ENCODE results near the gene ACBD6. TPM values are rescaled to one million over a fixed set of nuclear protein-coding genes. Genes with fewer than 3 reads are reported as not detected.

The ACBD6 gene
- total RNA-seq, 1 experiment from 2014 or later: 63.7 TPM

GRCh38 chr1:180248176-180248575 lies 254.2 kb downstream of the ACBD6 start:
- Histone ChIP-seq H3K4me3 (ENCODE audit: low read depth, low read length, poor library complexity, severe bottlenecking) (no peak overlapping the region), H3K9me3 (ENCODE audit: low read depth, low read length, poor library complexity, severe bottlenecking) (no peaks in the 10 kb centered on the region), H3K4me1 (ENCODE audit: insufficient read depth, low read length, poor library complexity, severe bottlenecking) (no peaks in the 10 kb centered on the region), H3K36me3 (ENCODE audit: insufficient read depth, low read length, poor library complexity, severe bottlenecking) (no peaks in the 10 kb centered on the region), H3K27ac (ENCODE audit: low read depth, low read length, poor library complexity, severe bottlenecking) (no peak overlapping the region), H3K27me3 (replicated peaks; ENCODE audit: insufficient read depth, low read depth, low read length, poor library complexity) (no peaks in the 10 kb centered on the region)
- no peak for DNase-seq (ENCODE audit: low spot score)
- BruUV-seq (replicated peaks): no TSS peak
- intact Hi-C loops (cut with micrococcal nuclease; ENCODE audit: unreplicated experiment): no loop called here
- TF ChIP-seq EZH2 (IDR thresholded peaks at IDR 0.05; ENCODE audit: borderline replicate concordance, low read depth, low read length, poor library complexity, severe bottlenecking): no peak
- TF ChIP-seq CTCF (conservative IDR thresholded peaks at IDR 0.05; ENCODE audit: low read depth, low read length): no peak
- POLR2A ChIA-PET (ENCODE audit: low non-redundant PET): no interaction called here
- CTCF ChIA-PET: no interaction called here

GRCh38 chr1:180247580-180247979 lies 254.8 kb downstream of the ACBD6 start:
- intact Hi-C loops (cut with micrococcal nuclease; ENCODE audit: unreplicated experiment): no loop called here
- Histone ChIP-seq H3K27ac (ENCODE audit: low read depth, low read length, poor library complexity, severe bottlenecking) (no peak overlapping the region), H3K4me3 (ENCODE audit: low read depth, low read length, poor library complexity, severe bottlenecking) (no peak overlapping the region), H3K9me3 (ENCODE audit: low read depth, low read length, poor library complexity, severe bottlenecking) (no peaks in the 10 kb centered on the region), H3K27me3 (replicated peaks; ENCODE audit: insufficient read depth, low read depth, low read length, poor library complexity) (peaks cover 2% of the 10 kb centered on the region), H3K36me3 (ENCODE audit: insufficient read depth, low read length, poor library complexity, severe bottlenecking) (no peaks in the 10 kb centered on the region), H3K4me1 (ENCODE audit: insufficient read depth, low read length, poor library complexity, severe bottlenecking) (no peaks in the 10 kb centered on the region)
- no peak for DNase-seq (ENCODE audit: low spot score)
- POLR2A ChIA-PET (ENCODE audit: low non-redundant PET): no interaction called here
- CTCF ChIA-PET: no interaction called here
- no peak for TF ChIP-seq EZH2 (IDR thresholded peaks at IDR 0.05; ENCODE audit: borderline replicate concordance, low read depth, low read length, poor library complexity, severe bottlenecking)
- TF ChIP-seq CTCF (conservative IDR thresholded peaks at IDR 0.05; ENCODE audit: low read depth, low read length): no peak
- BruUV-seq (replicated peaks): no TSS peak

- Histone ChIP-seq H3K27ac (ENCODE audit: low read depth, low read length, poor library complexity, severe bottlenecking) (no peak overlapping the region), H3K9me3 (ENCODE audit: low read depth, low read length, poor library complexity, severe bottlenecking) (no peaks in the 10 kb centered on the region), H3K4me3 (ENCODE audit: low read depth, low read length, poor library complexity, severe bottlenecking) (no peak overlapping the region), H3K36me3 (ENCODE audit: insufficient read depth, low read length, poor library complexity, severe bottlenecking) (no peaks in the 10 kb centered on the region), H3K4me1 (ENCODE audit: insufficient read depth, low read length, poor library complexity, severe bottlenecking) (no peaks in the 10 kb centered on the region), H3K27me3 (replicated peaks; ENCODE audit: insufficient read depth, low read depth, low read length, poor library complexity) (peaks cover 7% of the 10 kb centered on the region)
- no peak for DNase-seq (ENCODE audit: low spot score)
- BruUV-seq (replicated peaks): no TSS peak
- CTCF ChIA-PET: no interaction called here
- POLR2A ChIA-PET (ENCODE audit: low non-redundant PET): no interaction called here
- TF ChIP-seq CTCF (conservative IDR thresholded peaks at IDR 0.05; ENCODE audit: low read depth, low read length) (no peak), EZH2 (IDR thresholded peaks at IDR 0.05; ENCODE audit: borderline replicate concordance, low read depth, low read length, poor library complexity, severe bottlenecking) (no peak)
- intact Hi-C loops (cut with micrococcal nuclease; ENCODE audit: unreplicated experiment): no loop called here
Measured at GRCh38 chr1:180247061-180247460, 255.3 kb downstream of the ACBD6 start.
